Stimulated activated CD4-positive, alpha-beta T cell treated with anti-CD3 and anti-CD28 coated beads, TNF-alpha, amount 100 ng/mL, for 1 hour (primary cell): ENCODE data around the gene IHH.

ENCODE experiments used
- DNase-seq, 3 donors: peaks; one replicate each; pipeline ENCODE4 v3.0.0-alpha.2; 2020; ENCODE audit warnings: low read depth in 3 of 3, low spot score in 1 of 3

The IHH gene

DNA sequence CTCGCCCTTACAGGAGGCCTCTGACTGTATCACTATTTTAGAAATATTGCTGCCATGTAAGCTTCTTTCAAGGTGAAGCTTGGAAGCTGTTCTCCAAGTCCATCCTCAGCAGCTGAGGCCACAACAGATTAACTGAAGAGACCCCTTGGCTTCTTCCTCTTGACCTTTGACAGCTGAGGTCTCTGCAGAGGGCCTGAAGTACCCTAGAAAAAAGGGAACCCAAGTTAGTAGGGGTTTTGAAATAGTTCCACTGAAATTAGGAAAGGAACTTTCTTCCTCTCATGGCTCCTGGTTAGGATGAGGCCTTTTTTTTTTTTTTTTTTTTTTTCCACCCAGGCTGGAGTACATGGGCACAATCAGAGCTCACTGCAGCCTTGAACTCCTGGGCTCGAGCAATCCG is 15.5 kb upstream of the IHH start:
- no peak for DNase-seq

DNA sequence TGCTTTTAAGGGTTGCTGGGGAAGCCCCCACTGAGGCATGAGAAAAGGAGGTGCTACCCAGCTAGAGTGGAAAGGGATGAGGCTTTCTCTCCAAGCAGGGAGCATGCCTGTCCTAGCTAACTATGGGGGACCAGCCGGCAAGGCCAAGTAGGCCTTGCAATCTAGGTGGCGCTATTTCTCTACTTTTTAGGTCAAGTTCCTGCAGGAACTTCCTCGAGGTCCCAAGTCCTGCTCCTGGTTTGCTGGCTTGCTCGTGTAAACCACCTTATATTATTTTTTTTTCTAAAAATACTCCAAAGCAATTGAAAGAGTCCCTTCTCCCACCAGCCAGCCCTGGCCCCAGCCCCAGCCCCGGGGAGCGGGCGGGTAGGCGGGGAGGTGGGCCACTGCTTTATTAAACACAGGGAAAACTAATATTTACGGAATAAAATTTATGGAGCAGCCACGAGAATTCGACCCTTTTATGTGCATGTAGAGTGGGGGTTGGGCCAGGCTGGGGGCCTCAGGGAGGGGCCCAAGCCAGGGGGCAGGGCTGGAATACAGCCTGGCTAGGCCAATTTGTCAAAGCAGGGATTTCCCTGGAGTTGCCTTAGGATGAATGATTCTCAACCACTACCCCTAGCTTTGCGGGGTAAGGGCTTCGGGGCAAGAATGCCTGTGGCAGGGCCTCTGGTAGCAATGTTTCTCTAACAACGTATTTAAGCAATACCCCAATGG is 12.8 kb upstream of the IHH start:
- no peak for DNase-seq

DNA sequence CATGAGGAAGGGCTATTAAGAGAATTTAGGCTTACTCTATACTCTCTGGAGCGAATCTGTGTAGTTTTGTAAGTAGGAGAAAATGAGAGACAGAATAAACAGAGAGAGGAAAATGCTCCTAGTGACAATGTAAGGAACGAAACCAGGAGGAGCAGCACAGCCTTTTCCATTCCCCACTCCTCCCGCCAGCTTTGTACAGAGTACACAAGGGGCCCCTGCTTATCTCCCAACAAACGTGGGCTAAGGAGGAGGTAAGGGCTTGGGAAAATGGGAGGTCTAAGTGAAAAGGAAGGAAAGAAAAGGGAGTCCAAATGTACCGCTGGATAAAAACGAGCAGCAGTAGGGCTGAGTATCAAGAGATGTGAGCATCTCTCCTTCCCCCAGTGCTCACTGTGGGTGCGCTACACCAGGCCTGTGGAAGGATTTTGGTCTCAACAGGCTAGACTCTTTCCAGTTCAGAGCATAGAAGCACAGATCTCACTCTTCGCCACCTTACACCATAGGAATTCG is 12.1 kb upstream of the IHH start:
- no peak for DNase-seq

DNA sequence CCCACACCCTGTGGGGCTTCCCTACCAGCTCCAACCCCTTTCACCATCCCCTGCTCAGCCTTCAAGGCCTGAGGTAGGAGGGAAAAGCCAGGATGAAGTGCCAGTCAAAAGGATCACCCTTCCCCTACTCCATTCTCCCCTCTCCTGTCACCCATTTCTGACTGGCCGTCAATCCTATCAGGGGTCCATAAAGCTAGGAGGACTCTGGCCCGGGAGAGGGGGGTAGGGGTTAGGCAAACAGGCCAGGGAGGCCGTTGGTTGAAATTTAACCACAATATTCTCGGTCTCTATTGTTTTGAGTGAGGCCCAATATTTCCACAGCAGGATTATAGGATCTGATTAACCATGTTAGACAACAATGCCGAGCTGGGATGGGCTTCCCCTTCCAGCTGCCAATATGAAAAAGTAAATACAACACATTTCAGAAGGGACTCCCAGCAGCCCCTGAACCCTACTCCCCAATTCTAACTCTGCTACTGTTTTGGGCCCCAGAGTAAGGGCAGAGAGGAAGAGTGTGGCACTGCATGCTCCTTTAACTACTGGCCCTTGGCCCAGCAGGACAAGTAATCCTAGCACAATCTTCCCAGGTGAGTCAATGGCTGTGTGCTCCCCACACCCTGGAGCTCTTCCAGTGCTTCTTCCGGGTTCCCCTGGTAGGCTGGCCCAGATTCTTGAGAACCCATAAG is 10.6 kb upstream of the IHH start:
- no peak for DNase-seq

DNA sequence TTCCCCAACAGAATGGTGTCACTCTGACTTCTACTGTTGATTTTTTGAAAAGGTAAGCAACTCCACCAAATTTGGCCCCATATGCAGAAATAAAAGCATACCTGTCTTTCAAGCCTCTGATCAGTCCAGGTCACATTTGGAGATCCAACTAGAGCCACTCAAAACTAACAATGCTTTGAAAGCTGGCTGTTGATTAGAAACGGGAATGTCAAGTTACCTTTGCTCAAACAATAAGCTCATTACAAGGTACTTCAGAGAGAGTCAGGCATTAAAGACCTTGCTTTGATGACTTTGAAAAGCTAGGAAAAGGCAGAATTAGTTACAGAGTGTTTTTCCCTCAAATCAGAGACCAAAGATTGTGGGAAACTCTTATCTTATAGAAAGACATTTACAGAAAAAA is 4.8 kb upstream of the IHH start:
- DNase-seq, result no peak

DNA sequence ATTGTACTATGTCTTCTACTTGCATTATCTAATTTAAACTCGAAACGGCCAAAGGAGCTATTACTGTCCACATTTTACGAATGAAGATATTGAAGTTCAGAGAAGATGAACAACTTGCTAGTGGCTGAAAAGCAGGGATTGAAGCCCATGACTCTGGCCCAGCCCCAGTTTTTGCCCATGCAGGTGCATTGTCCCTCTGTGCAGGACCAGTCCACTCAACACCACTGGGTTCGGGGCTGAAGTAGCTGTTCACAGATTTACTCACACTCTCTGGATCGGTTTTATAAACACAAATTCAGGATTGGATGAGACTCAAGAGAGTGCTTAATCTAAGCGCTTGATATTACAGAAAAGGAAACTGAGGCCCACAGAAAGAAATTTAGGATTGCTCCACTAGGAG is 1.4 kb upstream of the IHH start:
- no peak for DNase-seq

DNA sequence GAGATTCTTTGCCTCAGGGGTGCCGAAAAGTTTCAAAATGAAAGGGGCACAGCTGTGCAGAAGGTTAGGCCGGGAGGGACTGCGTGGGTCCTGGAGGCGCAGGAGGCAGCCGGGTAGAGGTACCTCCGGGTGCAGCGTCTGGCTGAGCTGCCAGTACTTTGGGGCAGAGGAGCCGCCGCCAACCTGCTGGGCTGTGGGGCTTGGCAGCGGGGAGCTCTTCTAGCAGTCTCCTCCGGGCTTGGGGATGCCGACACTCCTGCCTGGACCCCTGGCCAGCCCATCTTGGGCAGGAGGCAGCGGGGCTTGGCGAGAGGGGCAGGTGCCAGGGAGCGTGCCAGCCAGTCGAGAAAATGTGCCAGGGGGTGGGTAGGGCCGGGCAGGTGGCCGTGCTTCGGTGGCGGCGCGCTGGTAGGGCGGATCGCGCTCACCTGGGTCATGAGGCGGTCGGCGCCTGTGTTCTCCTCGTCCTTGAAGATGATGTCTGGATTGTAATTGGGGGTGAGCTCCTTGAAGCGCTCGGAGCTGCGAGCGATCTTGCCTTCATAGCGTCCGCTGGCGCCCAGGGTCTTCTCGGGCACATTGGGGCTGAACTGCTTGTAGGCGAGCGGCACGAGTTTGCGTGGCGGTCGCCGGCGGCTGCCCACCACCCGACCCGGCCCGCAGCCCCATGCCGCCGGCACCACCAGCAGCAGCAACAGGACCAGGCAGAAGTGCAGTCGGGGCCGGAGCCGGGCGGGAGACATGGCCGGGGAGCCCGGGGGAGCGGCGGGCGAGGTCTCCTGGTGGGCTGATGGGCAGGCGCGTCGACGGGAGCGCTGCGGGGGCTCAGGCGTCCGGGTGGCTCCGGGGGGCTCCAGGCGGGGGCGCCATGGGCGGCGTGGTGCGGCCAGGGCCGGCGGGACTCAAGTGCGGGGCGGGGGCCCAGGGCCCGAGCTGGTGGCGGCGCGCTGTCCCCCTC is 717 bp downstream of the IHH start:
- DNase-seq, result no peak

DNA sequence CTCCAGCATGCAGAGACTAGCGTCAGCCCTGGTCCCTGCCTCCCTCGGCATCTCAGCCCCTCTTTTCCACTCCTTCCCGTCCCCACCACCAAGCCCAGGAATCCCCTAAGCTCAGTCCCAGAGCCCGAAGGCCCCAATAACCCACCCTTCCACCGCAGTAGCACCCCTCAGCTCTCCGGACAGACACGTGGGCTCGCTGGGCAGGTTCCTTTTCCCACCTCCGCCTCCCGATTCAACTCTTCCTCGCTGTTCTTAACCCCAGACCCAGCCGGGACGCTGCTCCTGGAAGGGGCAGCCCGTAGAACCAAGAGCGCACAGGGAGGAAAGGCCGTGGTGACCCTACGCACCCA is 1.4 kb downstream of the IHH start:
- no peak for DNase-seq

DNA sequence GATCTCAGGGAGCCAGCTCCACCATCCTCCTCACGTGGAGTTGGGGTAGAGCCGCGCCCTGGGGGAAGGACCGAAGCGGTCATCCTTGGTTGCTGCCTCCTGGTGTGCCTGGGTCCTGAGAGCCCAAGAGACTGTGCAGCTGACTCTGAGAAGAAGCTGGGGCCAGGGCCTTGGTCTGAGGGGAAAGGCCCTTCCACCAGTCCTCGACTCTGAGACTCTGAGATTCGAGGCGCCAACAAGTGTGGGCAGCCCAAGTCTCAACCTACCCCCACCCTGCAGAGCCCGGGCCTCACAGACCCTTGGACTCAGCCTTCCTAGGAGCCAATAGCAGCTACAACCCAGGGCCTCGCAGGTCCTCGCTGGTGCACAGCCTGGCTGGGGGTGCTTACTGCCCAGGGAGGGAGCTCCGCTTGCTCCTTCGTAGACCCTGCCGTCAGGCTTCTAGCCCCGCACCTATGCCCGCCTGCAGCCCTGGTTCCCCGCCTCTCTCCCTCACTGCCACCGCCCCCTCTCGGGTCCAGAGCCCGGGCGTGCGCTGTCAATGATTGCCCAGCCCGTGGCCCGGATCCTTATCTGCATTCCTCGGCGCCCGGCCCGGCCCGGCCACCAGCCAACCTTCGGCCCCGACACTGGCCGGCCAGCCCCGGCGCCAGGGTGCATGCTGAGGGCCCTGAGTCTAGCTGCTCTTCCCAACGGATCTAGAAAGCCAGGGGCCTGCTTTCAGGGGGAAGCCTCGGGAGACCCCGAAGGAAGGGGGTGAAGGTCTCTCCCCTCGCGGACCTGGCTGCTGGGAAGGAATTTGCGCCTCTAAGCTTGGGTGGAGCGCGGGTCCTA is 2.0 kb downstream of the IHH start:
- DNase-seq, result no peak

DNA sequence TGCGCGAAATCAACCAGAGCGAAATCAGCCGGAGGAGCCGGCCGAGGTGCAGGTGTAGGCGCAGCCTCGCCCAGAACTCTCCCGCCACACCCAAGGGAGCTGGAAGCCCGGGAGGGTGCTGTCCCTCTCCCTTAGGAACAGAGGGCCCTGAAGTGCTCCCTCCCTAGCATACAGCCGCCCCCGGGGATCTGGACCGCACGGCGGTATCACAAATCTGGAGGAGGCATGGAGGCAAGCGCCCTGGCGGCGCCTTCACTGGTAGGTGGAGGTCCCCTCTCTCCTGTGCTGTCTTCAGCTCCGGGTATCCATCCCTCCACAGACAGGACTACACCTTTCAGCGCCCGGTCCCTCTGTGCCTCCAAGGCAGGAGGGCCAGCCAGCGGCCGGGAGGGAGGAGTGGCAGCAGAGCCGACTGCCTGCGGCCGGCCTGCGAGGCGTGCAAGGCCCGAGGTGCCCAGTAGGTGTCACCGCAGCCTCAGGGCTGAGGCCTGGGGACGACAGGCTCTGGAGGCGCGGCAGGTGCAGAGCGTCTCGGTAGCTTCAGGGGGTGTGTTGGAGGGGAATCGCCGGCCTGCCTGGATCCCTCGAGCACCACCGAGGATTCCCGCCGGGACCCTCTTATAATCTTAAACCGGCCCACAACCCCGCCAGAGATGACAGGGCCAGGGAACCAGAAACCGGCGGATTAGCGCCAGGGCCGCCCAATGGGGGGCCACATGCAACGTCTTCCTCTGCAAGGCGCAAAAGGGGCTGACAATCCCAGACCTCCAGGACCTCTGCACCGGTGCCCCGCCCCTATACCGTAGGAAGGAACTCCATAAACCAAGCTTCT is 2.8 kb downstream of the IHH start:
- peak; percentile 25 to 71 (median 54) for DNase-seq

DNA sequence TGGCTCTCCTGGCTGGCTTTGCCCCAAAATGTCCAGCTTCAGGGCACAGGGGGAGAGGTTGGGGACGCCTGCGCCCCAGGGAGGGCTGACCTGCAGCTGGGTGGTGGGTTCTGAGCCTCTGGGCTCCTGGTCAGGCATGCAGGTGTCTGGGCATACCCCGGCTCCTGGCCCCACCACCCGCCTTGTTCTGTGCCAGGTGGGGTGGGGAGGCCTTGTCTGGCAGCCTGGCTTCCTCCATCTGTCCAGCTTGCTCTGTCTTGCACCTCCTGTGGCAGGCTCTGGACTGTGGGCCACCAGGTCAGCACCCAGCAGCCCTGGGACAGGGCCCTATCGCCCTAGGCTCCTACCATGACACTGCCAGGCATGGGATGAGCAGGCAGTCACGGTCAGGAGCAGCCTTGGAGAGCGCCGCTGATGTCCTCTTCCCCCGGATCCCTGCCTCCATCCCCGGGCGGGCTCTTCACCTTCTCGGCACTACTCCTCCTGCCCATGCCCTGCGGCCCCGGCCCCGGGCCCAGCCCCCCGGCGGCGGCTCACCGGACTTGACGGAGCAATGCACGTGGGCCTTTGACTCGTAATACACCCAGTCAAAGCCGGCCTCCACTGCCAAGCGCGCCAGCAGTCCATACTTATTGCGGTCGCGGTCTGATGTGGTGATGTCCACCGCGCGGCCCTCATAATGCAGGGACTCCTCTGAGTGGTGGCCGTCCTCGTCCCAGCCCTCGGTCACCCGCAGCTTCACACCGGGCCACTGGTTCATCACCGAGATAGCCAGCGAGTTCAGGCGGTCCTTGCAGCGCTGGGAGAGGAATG is 3.6 kb downstream of the IHH start:
- DNase-seq, result no peak

DNA sequence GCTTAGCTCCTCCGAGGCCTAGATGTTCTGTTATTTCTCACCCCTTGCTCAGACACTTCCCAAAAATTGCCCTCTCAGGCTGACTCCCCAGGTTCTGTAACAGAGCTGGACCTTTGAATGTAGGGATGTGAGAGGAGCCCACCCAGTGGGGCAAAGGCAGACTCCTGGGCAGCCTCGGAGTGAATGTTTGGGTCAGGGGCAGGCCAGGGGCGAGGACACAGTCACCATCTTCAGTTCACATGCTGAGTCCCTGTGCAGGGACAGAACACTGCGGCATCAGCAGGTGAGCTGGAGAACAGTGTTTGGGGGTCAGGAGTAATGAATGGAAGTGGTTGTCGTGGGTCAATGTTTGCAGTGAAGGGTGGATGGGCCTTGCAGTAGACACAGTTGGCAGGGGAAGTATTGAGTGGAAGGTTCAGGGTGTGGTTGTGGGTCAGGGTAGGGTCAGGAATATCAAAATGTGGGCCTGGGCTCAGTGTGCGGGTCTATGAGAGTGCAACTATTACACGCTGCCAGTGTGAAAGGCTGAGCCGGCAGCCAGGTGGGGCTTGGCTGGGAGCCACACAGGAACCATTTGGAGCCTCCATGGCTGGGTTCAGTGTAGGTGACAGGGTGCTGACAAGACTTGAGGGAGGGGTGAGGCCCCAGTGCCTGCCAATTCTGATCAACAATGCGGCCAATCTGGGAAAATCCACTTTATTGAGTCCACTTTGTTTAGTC is 4.4 kb downstream of the IHH start:
- DNase-seq, result no peak

DNA sequence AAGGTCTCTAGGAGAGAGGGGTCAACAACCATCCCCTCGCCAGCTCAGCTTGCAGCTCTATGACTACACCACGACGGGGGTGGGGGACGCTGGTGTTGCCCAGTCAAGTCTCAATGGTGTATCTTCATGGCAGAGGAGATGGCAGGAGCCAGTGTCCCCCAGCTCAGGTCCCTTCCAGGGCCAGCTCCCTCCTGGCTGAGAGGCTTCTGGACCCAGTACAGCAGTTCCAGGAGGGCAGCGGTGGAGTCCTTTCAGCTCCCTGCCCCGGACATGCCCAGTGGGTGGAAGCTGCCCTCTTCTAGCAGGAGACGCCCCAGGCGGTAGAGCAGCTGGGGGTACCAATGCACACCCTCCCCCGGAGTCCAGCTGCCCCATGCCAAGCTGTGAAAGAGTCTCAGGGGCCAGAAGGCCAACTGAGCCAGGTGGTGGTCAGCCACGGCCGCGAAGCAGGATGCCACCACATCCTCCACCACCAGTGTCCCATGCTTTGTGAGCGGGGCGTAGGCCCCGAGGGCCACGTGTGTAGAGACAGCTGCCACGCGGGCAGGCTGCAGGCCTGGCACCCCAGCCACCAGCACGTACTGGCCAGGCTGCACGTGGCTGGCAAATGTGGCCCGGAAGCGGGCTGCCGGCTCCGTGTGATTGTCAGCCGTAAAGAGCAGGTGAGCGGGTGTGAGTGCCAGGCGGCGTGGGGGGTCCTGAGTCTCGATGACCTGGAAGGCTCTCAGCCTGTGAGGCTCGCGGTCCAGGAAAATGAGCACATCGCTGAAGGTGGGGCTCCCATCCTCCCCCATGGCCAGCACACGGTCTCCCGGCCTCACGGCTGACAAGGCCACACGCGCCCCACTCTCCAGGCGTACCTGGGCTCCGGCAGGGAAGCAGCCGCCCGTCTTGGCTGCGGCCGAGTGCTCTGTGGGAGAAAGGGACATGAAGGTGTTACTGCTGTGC is 5.5 kb downstream of the IHH start:
- no peak for DNase-seq

DNA sequence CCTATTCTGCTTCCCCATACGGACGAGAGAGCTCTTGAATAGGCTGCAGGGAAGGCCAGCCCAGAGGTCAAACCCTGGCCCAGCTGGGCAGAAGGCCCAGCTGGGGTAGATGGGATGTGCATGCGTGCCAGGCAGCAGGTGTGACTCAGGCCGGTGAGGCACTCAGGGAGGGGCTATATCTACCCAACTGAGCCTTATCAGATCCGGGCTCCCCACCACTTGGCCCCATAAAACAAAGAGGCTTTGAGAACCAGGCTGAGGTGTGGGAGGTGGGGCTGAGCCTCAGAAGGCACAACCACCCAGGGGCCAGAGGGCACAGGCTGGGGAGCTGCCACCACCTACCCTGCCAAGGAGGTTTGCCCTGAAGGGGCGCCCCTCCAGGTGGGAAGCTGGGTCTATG is 11.4 kb downstream of the IHH start:
- no peak for DNase-seq

DNA sequence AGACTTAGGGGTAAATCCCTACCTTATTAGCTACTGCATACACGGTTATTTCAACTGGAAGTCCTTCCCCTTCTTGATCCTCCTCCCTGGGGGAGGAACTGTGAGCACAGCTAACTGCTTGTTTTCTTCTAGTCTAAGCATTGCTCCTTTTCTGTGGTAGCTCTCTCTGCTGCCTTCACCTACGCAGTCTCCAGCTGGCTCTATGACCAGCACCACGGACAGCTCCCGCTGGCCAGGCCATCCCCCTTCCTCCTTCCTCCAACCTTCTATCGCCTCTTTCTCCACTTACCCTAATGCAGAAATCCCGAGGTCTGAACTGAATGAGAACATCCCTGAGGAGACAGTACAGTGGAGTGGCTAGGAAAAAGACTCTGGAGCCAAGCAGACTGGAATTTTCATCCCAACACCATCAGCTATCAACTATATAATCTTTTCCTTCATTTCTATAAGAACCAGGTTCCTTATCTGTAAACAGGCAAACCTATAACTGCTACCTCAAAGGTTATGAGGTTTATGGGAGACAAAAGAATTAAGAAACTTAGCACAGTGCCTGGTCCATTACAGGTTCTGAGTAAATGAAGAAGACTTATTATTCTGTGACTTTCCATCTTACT is 14.7 kb downstream of the IHH start:
- no peak for DNase-seq

DNA sequence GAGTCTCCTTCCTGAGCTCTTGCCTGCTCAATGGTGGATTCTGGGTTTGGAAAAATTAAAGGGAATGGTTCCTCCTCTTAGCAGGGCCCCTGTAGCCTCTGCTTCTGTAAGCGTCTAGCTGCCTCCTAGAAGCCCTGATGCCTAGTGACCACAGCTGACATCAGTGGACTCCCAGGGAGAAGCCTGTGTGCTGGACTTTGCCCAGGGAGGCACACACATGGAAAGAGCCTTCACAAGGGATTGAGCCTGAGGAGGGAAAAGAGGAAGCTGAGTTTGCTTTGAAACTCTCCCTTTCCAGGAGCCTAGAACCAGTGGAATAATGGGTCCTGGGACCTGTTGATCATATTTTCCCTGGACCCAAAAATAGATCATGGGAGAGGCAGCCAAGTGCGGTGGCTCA is 18.0 kb downstream of the IHH start:
- DNase-seq, result no peak

DNA sequence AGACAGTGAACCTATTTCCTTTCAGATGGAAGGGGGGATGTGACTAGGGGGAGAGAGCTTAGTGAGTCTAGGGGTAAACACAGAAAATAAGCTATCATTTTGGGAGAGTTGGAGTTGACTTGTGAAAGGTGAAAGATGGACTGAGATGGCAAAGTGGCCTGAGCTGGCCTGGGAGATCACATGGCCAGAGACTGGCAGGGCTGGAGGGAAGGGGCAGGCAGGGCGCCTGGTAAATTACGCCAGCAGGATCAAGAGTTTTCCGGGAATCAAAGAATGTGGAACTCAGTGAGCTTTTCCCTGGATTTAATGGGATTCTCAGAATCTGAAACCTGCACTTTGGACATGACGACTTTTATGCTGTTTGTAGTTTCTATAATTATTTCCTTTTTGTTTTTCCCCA is 18.6 kb downstream of the IHH start:
- DNase-seq, result no peak
